ENCODE data around the gene RUVBL2. TPM values are rescaled to one million over a fixed set of nuclear protein-coding genes. Genes with fewer than 3 reads are reported as not detected.

RUVBL2 gene
- total RNA-seq, 2 donors from 2014 or later: 20.2 to 25.5 TPM

GRCh38 chr19:48959341-48960239, 34.1 kb upstream of the RUVBL2 start:
- Mint-ChIP-seq H3K27ac (peak overlapping the region; percentile 47), H3K4me3 (no peak overlapping the region), H3K36me3 (ENCODE audit: low read depth) (peaks cover 2% of the 10 kb centered on the region), H3K4me1 (peaks cover 49% of the 10 kb centered on the region), H3K27me3 (no peaks in the 10 kb centered on the region)
- H3K9me3 ChIP-seq (ENCODE audit: control insufficient read depth, low read length, poor library complexity, severe bottlenecking): no peaks in the 10 kb centered on the region
- ATAC-seq: no peak
- DNase-seq: no peak

- H3K9me3 ChIP-seq (ENCODE audit: control insufficient read depth, low read length, poor library complexity, severe bottlenecking): no peaks in the 10 kb centered on the region
- Mint-ChIP-seq H3K4me3 (peak overlapping the region; percentile 73), H3K27ac (peak overlapping the region; percentile 99), H3K36me3 (ENCODE audit: low read depth) (peaks cover 2% of the 10 kb centered on the region), H3K27me3 (no peaks in the 10 kb centered on the region), H3K4me1 (peaks cover 54% of the 10 kb centered on the region)
- ATAC-seq (no peak), DNase-seq (no peak)
Observed at GRCh38 chr19:48961051-48961649, 32.5 kb upstream of the RUVBL2 start.

GRCh38 chr19:48961673-48962028, 32.0 kb upstream of the RUVBL2 start:
- H3K36me3 Mint-ChIP-seq (ENCODE audit: low read depth): peaks cover 2% of the 10 kb centered on the region
- H3K4me3 Mint-ChIP-seq: peak overlapping the region; percentile 63
- peak overlapping the region; percentile 99 for H3K27ac Mint-ChIP-seq

GRCh38 chr19:48962029-48962848, 31.4 kb upstream of the RUVBL2 start:
- Mint-ChIP-seq H3K4me1 (peaks cover 51% of the 10 kb centered on the region), H3K27me3 (no peaks in the 10 kb centered on the region), H3K36me3 (ENCODE audit: low read depth) (no peaks in the 10 kb centered on the region), H3K27ac (peak overlapping the region; percentile 99), H3K4me3 (peak overlapping the region; percentile 63)
- no peak for ATAC-seq
- H3K9me3 ChIP-seq (ENCODE audit: control insufficient read depth, low read length, poor library complexity, severe bottlenecking): no peaks in the 10 kb centered on the region
- no peak for DNase-seq

More at GRCh38 chr19:48961673-48962028, 32.0 kb upstream of the RUVBL2 start:
- H3K4me1 Mint-ChIP-seq: peaks cover 55% of the 10 kb centered on the region
- DNase-seq (no peak), ATAC-seq (no peak)
- H3K27me3 Mint-ChIP-seq: no peaks in the 10 kb centered on the region
- H3K9me3 ChIP-seq (ENCODE audit: control insufficient read depth, low read length, poor library complexity, severe bottlenecking): no peaks in the 10 kb centered on the region

- peak overlapping the region; percentile 99 for H3K27ac Mint-ChIP-seq
- peaks cover 51% of the 10 kb centered on the region for H3K4me1 Mint-ChIP-seq
- no peaks in the 10 kb centered on the region for H3K9me3 ChIP-seq (ENCODE audit: control insufficient read depth, low read length, poor library complexity, severe bottlenecking)
- no peaks in the 10 kb centered on the region for H3K36me3 Mint-ChIP-seq (ENCODE audit: low read depth)
- no peaks in the 10 kb centered on the region for H3K27me3 Mint-ChIP-seq
- peak overlapping the region; percentile 63 for H3K4me3 Mint-ChIP-seq
- no peak for ATAC-seq
- no peak for DNase-seq
Observed at GRCh38 chr19:48962849-48963165, 30.9 kb upstream of the RUVBL2 start.

GRCh38 chr19:48963371-48964204, 30.1 kb upstream of the RUVBL2 start:
- H3K9me3 ChIP-seq (ENCODE audit: control insufficient read depth, low read length, poor library complexity, severe bottlenecking): no peaks in the 10 kb centered on the region
- peaks cover 55% of the 10 kb centered on the region for H3K4me1 Mint-ChIP-seq
- DNase-seq: peak in 2 of 3 donors; percentile 39 to 41
- no peak for ATAC-seq
- peaks cover 2% of the 10 kb centered on the region for H3K36me3 Mint-ChIP-seq (ENCODE audit: low read depth)
- H3K27me3 Mint-ChIP-seq: no peaks in the 10 kb centered on the region
- peak overlapping the region; percentile 99 for H3K4me3 Mint-ChIP-seq
- peak overlapping the region; percentile 99 for H3K27ac Mint-ChIP-seq

GRCh38 chr19:48964205-48965039, 29.3 kb upstream of the RUVBL2 start:
- H3K27me3 Mint-ChIP-seq: no peaks in the 10 kb centered on the region
- DNase-seq: no peak
- H3K9me3 ChIP-seq (ENCODE audit: control insufficient read depth, low read length, poor library complexity, severe bottlenecking): no peaks in the 10 kb centered on the region

GRCh38 chr19:48965040-48965805, 28.5 kb upstream of the RUVBL2 start, which contains the start of gene FTL:
Gene FTL, plus strand, starts transcription at chr19:48965309. Its CDS starts 199 bp downstream, at chr19:48965508.
- no peaks in the 10 kb centered on the region for H3K9me3 ChIP-seq (ENCODE audit: control insufficient read depth, low read length, poor library complexity, severe bottlenecking)
- ATAC-seq: peak; percentile 79
- H3K36me3 Mint-ChIP-seq (ENCODE audit: low read depth): peaks cover 4% of the 10 kb centered on the region
- H3K4me1 Mint-ChIP-seq: peaks cover 53% of the 10 kb centered on the region
- no peaks in the 10 kb centered on the region for H3K27me3 Mint-ChIP-seq
- DNase-seq: peak; percentile 72 to 77 (median 73)
- peak within 1 kb of the TSS; percentile 99 for H3K4me3 Mint-ChIP-seq
- peak within 1 kb of the TSS; percentile 99 for H3K27ac Mint-ChIP-seq

More at GRCh38 chr19:48964205-48965039, 29.3 kb upstream of the RUVBL2 start:
- Mint-ChIP-seq H3K36me3 (ENCODE audit: low read depth) (peaks cover 4% of the 10 kb centered on the region), H3K4me3 (peak overlapping the region; percentile 99), H3K27ac (peak overlapping the region; percentile 99), H3K4me1 (peaks cover 53% of the 10 kb centered on the region)
- no peak for ATAC-seq

GRCh38 chr19:48965806-48966540, 27.7 kb upstream of the RUVBL2 start:
- Mint-ChIP-seq H3K27ac (peak overlapping the region; percentile 99), H3K4me3 (peak overlapping the region; percentile 99), H3K4me1 (peaks cover 56% of the 10 kb centered on the region), H3K27me3 (no peaks in the 10 kb centered on the region), H3K36me3 (ENCODE audit: low read depth) (peaks cover 4% of the 10 kb centered on the region)
- ATAC-seq (peak; percentile 84), DNase-seq (peak; percentile 71 to 80 (median 78))
- H3K9me3 ChIP-seq (ENCODE audit: control insufficient read depth, low read length, poor library complexity, severe bottlenecking): no peaks in the 10 kb centered on the region

- Mint-ChIP-seq H3K36me3 (ENCODE audit: low read depth) (peaks cover 4% of the 10 kb centered on the region), H3K4me3 (peak overlapping the region; percentile 99), H3K4me1 (peaks cover 53% of the 10 kb centered on the region), H3K27ac (no peak overlapping the region), H3K27me3 (no peaks in the 10 kb centered on the region)
- no peak for DNase-seq
- H3K9me3 ChIP-seq (ENCODE audit: control insufficient read depth, low read length, poor library complexity, severe bottlenecking): no peaks in the 10 kb centered on the region
- no peak for ATAC-seq
Observed at GRCh38 chr19:48966541-48967345, 26.9 kb upstream of the RUVBL2 start.

Data from T-helper 17 cell (primary cell).